ENCODE data around the gene SLC22A5.

Gene SLC22A5

DNA sequence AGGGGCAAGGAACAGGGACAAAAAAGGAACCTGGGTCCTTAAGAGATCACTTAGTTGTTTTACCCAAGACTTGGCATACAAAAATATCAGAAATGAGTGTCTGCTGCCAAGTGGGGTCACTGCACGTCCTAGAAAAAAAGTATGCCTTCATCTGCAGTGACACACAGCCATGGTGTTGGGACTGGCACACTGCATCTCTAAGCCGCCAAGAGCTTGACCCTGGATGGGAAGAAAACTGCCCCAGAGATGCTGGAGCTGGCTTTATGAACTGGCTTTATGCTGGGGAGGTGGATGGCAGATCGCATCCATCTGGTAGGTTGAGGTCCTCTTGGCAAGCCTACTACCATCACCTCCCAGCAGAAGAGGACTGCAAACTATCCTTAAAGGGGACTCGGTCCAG, 69.4 kb downstream of the SLC22A5 start:
- Histone ChIP-seq H3K4me1 (ENCODE audit: control insufficient read depth, insufficient read depth, low read length) (no peaks in the 10 kb centered on the region), H3K36me3 (ENCODE audit: control insufficient read depth in 2 of 2, insufficient read depth in 1 of 2, low read length in 2 of 2) (no peaks in the 10 kb centered on the region), H3K27ac (ENCODE audit: extremely low read depth, low read depth, low read length) (no peak overlapping the region), H3K9me3 (ENCODE audit: control insufficient read depth, insufficient read depth, low read depth, low read length) (no peaks in the 10 kb centered on the region), H3K4me3 (ENCODE audit: low read depth, low read length) (no peak overlapping the region)
- TF ChIP-seq ZNF626 (tag by site-specific recombination; IDR thresholded peaks at IDR 0.05) (no peak), KLF7 (tag by site-specific recombination; IDR thresholded peaks at IDR 0.05; ENCODE audit: borderline replicate concordance) (no peak), ZNF140 (tag by site-specific recombination; IDR thresholded peaks at IDR 0.05) (no peak), ZNF266 (tag by site-specific recombination; IDR thresholded peaks at IDR 0.05; ENCODE audit: low read depth) (no peak)
- TF ChIP-seq, protein P1, sequence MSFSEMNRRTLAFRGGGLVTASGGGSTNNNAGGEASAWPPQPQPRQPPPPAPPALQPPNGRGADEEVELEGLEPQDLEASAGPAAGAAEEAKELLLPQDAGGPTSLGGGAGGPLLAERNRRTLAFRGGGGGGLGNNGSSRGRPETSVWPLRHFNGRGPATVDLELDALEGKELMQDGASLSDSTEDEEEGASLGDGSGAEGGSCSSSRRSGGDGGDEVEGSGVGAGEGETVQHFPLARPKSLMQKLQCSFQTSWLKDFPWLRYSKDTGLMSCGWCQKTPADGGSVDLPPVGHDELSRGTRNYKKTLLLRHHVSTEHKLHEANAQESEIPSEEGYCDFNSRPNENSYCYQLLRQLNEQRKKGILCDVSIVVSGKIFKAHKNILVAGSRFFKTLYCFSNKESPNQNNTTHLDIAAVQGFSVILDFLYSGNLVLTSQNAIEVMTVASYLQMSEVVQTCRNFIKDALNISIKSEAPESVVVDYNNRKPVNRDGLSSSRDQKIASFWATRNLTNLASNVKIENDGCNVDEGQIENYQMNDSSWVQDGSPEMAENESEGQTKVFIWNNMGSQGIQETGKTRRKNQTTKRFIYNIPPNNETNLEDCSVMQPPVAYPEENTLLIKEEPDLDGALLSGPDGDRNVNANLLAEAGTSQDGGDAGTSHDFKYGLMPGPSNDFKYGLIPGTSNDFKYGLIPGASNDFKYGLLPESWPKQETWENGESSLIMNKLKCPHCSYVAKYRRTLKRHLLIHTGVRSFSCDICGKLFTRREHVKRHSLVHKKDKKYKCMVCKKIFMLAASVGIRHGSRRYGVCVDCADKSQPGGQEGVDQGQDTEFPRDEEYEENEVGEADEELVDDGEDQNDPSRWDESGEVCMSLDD (tag by site-specific recombination; IDR thresholded peaks at IDR 0.05), result no peak
- TF ChIP-seq, protein P2, sequence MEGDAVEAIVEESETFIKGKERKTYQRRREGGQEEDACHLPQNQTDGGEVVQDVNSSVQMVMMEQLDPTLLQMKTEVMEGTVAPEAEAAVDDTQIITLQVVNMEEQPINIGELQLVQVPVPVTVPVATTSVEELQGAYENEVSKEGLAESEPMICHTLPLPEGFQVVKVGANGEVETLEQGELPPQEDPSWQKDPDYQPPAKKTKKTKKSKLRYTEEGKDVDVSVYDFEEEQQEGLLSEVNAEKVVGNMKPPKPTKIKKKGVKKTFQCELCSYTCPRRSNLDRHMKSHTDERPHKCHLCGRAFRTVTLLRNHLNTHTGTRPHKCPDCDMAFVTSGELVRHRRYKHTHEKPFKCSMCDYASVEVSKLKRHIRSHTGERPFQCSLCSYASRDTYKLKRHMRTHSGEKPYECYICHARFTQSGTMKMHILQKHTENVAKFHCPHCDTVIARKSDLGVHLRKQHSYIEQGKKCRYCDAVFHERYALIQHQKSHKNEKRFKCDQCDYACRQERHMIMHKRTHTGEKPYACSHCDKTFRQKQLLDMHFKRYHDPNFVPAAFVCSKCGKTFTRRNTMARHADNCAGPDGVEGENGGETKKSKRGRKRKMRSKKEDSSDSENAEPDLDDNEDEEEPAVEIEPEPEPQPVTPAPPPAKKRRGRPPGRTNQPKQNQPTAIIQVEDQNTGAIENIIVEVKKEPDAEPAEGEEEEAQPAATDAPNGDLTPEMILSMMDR (tag by site-specific recombination; IDR thresholded peaks at IDR 0.05), result 0 out of 2 replicates have a peak, but pooled peaks have one; percentile 13
- ChIA-PET CTCF (interaction anchor here (0.8 to 2.4 kb wide), 5 partner anchors 15 to 67 kb away, joined by 3 to 6 read pairs (median 4); no protein-coding TSS in a partner anchor), POLR2A (no interaction called here)

DNA sequence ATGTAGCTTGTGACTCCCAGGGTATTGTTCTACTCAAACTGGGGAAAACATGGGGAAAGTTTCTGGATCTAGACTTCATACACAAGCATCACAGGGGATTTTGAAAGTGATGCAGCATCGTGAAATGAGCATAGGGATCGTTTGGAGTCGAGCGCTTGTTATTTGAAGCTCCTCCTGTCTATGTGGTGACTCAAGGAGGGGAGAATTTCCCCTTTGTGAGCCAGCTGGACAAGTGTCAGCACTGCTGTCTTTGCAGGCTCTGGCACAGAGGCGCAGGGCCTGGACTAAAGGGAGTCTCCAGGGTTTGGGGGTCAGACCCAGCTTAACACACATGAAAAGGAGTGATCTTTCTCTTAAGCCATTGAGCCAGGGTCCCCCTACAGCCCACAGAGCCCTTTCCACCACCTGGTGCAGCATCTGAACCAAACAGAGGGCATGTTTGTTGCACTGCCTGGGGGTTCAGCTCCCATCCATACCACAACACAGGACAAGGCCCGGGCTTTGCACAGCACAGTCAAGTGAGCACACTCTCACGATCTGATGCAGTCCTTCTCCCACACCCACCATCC, 70.1 kb downstream of the SLC22A5 start:
- CTCF ChIA-PET, result interaction anchor here (0.7 to 2.4 kb wide), 4 partner anchors 16 to 835 kb away, joined by 3 to 6 read pairs (median 4); no protein-coding TSS in a partner anchor

DNA sequence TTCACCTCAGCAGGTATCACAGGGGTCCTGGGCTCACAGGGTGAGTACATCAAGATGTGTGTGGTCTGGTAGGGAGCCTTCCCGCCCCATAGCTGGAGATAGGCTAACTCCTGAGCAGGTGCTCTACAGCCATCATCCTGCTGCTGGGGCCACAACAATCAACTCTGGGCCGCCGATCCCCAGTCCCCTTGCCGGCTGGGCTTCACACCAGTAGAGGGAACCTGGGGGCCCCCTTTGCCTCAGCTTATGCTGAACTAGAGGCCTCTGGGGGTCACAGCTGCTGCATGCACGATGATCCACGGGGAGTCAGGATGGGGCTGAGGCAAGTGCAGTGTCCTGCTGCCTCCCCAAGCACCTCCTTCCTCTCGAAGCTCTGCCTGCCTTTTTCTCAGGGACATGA, 74.6 kb downstream of the SLC22A5 start:
- no peak overlapping the region for H3K4me3 ChIP-seq (ENCODE audit: low read depth, low read length)
- H3K4me1 ChIP-seq (ENCODE audit: control insufficient read depth, insufficient read depth, low read length), result no peaks in the 10 kb centered on the region
- peak; percentile 78 for TF ChIP-seq ZIC2 (tag by site-specific recombination; IDR thresholded peaks at IDR 0.05)
- no peak for TF ChIP-seq ZNF175 (tag by site-specific recombination; IDR thresholded peaks at IDR 0.05)
- ChIA-PET POLR2A (no interaction called here), CTCF (no interaction called here)
- H3K27ac ChIP-seq (ENCODE audit: extremely low read depth, low read depth, low read length), result no peak overlapping the region
- no peaks in the 10 kb centered on the region for H3K36me3 ChIP-seq (ENCODE audit: control insufficient read depth in 2 of 2, insufficient read depth in 1 of 2, low read length in 2 of 2)
- no peaks in the 10 kb centered on the region for H3K9me3 ChIP-seq (ENCODE audit: control insufficient read depth, insufficient read depth, low read depth, low read length)

More for the DNA sequence above, 70.1 kb downstream of the SLC22A5 start:
- Histone ChIP-seq H3K27ac (ENCODE audit: extremely low read depth, low read depth, low read length) (no peak overlapping the region), H3K9me3 (ENCODE audit: control insufficient read depth, insufficient read depth, low read depth, low read length) (no peaks in the 10 kb centered on the region), H3K4me1 (ENCODE audit: control insufficient read depth, insufficient read depth, low read length) (no peaks in the 10 kb centered on the region), H3K4me3 (ENCODE audit: low read depth, low read length) (no peak overlapping the region), H3K36me3 (ENCODE audit: control insufficient read depth in 2 of 2, insufficient read depth in 1 of 2, low read length in 2 of 2) (no peaks in the 10 kb centered on the region)
- TF ChIP-seq, protein P3, sequence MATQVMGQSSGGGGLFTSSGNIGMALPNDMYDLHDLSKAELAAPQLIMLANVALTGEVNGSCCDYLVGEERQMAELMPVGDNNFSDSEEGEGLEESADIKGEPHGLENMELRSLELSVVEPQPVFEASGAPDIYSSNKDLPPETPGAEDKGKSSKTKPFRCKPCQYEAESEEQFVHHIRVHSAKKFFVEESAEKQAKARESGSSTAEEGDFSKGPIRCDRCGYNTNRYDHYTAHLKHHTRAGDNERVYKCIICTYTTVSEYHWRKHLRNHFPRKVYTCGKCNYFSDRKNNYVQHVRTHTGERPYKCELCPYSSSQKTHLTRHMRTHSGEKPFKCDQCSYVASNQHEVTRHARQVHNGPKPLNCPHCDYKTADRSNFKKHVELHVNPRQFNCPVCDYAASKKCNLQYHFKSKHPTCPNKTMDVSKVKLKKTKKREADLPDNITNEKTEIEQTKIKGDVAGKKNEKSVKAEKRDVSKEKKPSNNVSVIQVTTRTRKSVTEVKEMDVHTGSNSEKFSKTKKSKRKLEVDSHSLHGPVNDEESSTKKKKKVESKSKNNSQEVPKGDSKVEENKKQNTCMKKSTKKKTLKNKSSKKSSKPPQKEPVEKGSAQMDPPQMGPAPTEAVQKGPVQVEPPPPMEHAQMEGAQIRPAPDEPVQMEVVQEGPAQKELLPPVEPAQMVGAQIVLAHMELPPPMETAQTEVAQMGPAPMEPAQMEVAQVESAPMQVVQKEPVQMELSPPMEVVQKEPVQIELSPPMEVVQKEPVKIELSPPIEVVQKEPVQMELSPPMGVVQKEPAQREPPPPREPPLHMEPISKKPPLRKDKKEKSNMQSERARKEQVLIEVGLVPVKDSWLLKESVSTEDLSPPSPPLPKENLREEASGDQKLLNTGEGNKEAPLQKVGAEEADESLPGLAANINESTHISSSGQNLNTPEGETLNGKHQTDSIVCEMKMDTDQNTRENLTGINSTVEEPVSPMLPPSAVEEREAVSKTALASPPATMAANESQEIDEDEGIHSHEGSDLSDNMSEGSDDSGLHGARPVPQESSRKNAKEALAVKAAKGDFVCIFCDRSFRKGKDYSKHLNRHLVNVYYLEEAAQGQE (tag by site-specific recombination; IDR thresholded peaks at IDR 0.05), result no peak
- TF ChIP-seq ZNF600 (tag by site-specific recombination; IDR thresholded peaks at IDR 0.05), result peak; percentile 52; the same call in 1 of the 2 replicates
- POLR2A ChIA-PET, result interaction anchor here (0.6 kb wide), 1 partner anchor 11 kb away, joined by 3 read pairs; no protein-coding TSS in a partner anchor

Measured in HEK293 (cell line).